WTC11 (cell line): Measurements from ENCODE around the gene GASK1B.

ENCODE experiments used
- ATF1 ChIP-seq: sonication (generic); formaldehyde crosslinking; IDR thresholded peaks from 2 replicates; pipeline ENCODE4 v1.8.1; 2023; ENCODE audit warnings: mild to moderate bottlenecking, moderate library complexity, missing genetic modification reagents
- ELF4 ChIP-seq: sonication (generic); formaldehyde crosslinking; IDR thresholded peaks from 2 replicates; pipeline ENCODE4 v1.8.1; 2022; ENCODE audit warnings: low read depth, mild to moderate bottlenecking, moderate library complexity, missing genetic modification reagents
- EMX1 ChIP-seq: fragments of 250-450 bp; sonication (Bioruptor Pico); IDR thresholded peaks from 2 replicates; pipeline ENCODE4 v1.8.0; 2021; ENCODE audit warnings: mild to moderate bottlenecking
- MXD4 ChIP-seq: fragments of 250-450 bp; sonication (Bioruptor Pico); IDR thresholded peaks from 2 replicates; pipeline ENCODE4 v1.8.0; 2021; ENCODE audit warnings: mild to moderate bottlenecking, moderate library complexity, borderline replicate concordance
- NFYB ChIP-seq: sonication (generic); formaldehyde crosslinking; conservative IDR thresholded peaks from 2 replicates; pipeline ENCODE4 v1.8.0; 2022; ENCODE audit warnings: low read depth, missing genetic modification reagents
- SP1 ChIP-seq: sonication (generic); formaldehyde crosslinking; conservative IDR thresholded peaks from 2 replicates; pipeline ENCODE4 v1.8.1; 2022; ENCODE audit warnings: missing genetic modification reagents
- TEAD4 ChIP-seq: sonication (generic); formaldehyde crosslinking; IDR thresholded peaks from 2 replicates; pipeline ENCODE4 v1.8.0; 2022; ENCODE audit warnings: mild to moderate bottlenecking, missing genetic modification reagents
- ZBTB21 ChIP-seq: sonication (generic); formaldehyde crosslinking; IDR thresholded peaks from 2 replicates; pipeline ENCODE4 v1.8.1; 2023; ENCODE audit warnings: mild to moderate bottlenecking, missing genetic modification reagents, borderline replicate concordance
- ZNF138 ChIP-seq: sonication (generic); formaldehyde crosslinking; conservative IDR thresholded peaks from 2 replicates; pipeline ENCODE4 v1.8.1; 2022; ENCODE audit warnings: mild to moderate bottlenecking, moderate library complexity, missing genetic modification reagents
- TF ChIP-seq, protein P1 (sequence below): fragments of 200-600 bp; IDR thresholded peaks from 2 replicates; pipeline ENCODE4 v1.8.0; 2022; ENCODE audit warnings: antibody characterized with exemption
- TF ChIP-seq, protein P2 (sequence below): sonication (generic); formaldehyde crosslinking; IDR thresholded peaks from 2 replicates; pipeline ENCODE4 v1.8.0; 2022; ENCODE audit warnings: mild to moderate bottlenecking, missing genetic modification reagents

DNA sequence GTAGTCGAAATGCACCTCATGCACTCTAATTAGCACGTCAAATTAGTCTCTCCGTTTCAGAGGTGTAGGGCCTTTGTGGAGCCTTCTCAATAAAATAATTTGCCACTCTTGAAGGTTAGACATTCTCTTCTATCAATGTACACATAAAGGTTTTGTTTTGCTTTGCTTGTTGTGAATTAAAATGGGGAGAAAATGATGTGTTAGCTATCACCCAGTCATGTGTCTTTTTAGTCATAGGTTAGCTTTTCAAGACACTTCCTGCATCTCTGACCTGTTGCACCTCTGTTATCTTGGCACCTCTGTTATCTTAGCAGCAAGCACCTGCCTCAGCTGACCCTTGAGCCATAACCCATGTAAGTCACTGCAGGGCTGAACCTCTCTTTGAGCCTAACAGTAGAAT, 38.4 kb upstream of the GASK1B start:
- TF ChIP-seq, protein P1, sequence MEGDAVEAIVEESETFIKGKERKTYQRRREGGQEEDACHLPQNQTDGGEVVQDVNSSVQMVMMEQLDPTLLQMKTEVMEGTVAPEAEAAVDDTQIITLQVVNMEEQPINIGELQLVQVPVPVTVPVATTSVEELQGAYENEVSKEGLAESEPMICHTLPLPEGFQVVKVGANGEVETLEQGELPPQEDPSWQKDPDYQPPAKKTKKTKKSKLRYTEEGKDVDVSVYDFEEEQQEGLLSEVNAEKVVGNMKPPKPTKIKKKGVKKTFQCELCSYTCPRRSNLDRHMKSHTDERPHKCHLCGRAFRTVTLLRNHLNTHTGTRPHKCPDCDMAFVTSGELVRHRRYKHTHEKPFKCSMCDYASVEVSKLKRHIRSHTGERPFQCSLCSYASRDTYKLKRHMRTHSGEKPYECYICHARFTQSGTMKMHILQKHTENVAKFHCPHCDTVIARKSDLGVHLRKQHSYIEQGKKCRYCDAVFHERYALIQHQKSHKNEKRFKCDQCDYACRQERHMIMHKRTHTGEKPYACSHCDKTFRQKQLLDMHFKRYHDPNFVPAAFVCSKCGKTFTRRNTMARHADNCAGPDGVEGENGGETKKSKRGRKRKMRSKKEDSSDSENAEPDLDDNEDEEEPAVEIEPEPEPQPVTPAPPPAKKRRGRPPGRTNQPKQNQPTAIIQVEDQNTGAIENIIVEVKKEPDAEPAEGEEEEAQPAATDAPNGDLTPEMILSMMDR = no peak
- no peak for TF ChIP-seq ZBTB21
- TF ChIP-seq SP1 (CRISPR knock-in tag) = no peak
- no peak for TF ChIP-seq ZNF138 (CRISPR knock-in tag)
- no peak for TF ChIP-seq ATF1 (CRISPR knock-in tag)
- TF ChIP-seq TEAD4 = no peak
- no peak for TF ChIP-seq NFYB (CRISPR knock-in tag)
- TF ChIP-seq, protein P2, sequence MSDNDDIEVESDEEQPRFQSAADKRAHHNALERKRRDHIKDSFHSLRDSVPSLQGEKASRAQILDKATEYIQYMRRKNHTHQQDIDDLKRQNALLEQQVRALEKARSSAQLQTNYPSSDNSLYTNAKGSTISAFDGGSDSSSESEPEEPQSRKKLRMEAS = no peak
- no peak for TF ChIP-seq EMX1 (CRISPR knock-in tag)
- TF ChIP-seq MXD4 (CRISPR knock-in tag) = no peak
- no peak for TF ChIP-seq ELF4 (CRISPR knock-in tag)
